Measurements from ENCODE around the gene HDGFL3. TPM values are rescaled to one million over a fixed set of nuclear protein-coding genes. Genes with fewer than 3 reads are reported as not detected.

HDGFL3 gene
- total RNA-seq, result 43.1 and 61.1 TPM in 2 replicates

GRCh38 chr15:83207660-83208366 is at the start of gene HDGFL3:
HDGFL3 (minus strand) TSS chr15:83207823; CDS start chr15:83207414, 409 bp downstream.
- peak within 1 kb of the TSS; percentile 68 for H3K4me3 ChIP-seq (ENCODE audit: low read depth, low read length)
- DNase-seq (ENCODE audit: low read depth), result no peak
- TF ChIP-seq, protein P1, sequence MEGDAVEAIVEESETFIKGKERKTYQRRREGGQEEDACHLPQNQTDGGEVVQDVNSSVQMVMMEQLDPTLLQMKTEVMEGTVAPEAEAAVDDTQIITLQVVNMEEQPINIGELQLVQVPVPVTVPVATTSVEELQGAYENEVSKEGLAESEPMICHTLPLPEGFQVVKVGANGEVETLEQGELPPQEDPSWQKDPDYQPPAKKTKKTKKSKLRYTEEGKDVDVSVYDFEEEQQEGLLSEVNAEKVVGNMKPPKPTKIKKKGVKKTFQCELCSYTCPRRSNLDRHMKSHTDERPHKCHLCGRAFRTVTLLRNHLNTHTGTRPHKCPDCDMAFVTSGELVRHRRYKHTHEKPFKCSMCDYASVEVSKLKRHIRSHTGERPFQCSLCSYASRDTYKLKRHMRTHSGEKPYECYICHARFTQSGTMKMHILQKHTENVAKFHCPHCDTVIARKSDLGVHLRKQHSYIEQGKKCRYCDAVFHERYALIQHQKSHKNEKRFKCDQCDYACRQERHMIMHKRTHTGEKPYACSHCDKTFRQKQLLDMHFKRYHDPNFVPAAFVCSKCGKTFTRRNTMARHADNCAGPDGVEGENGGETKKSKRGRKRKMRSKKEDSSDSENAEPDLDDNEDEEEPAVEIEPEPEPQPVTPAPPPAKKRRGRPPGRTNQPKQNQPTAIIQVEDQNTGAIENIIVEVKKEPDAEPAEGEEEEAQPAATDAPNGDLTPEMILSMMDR (conservative IDR thresholded peaks at IDR 0.05; ENCODE audit: low read depth, low read length), result no peak

DNA sequence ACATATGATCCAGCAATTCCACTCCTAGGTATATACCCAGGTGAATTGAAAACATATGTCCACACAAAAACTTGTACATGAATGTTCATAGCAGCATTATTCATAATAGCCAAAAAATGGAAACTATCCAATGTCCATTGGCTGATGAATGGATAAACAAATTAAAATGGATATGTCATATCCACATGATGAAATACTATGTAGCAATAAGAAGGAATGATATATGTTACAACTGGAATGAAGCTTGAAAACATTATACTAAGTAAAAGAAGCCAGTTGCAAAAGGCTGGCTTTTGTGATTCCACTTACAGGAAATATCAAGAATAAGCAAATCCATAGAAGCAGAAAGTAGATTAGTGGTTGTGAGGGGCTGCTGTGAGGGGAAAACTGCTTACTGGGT is 43.2 kb upstream of the HDGFL3 start:
- no peak overlapping the region for H3K4me3 ChIP-seq (ENCODE audit: low read depth, low read length)
- TF ChIP-seq, protein P1 (conservative IDR thresholded peaks at IDR 0.05; ENCODE audit: low read depth, low read length), result no peak
- no peak for DNase-seq (ENCODE audit: low read depth)

DNA sequence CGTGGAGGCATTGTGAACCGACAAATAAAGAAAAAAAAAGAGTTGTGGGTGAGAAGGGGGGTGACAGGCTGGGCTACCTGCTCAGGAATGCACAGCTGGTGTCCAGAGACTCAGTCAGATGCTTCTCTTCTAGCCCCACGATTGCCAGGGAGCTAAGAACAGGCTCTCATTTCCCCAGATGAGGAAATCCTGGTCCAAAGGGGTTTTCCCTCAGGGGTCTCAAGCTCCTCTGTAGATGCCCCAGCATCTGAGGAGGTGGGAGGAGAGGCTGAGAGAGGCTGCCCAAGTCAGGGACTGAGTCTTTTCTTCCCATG is 41.4 kb upstream of the HDGFL3 start:
- TF ChIP-seq, protein P1 (conservative IDR thresholded peaks at IDR 0.05; ENCODE audit: low read depth, low read length), result no peak
- no peak for DNase-seq (ENCODE audit: low read depth)
- H3K4me3 ChIP-seq (ENCODE audit: low read depth, low read length), result no peak overlapping the region

GRCh38 chr15:83248151-83249029 is 40.8 kb upstream of the HDGFL3 start:
- H3K4me3 ChIP-seq (ENCODE audit: low read depth, low read length), result no peak overlapping the region
- peak; percentile 19 for DNase-seq (ENCODE audit: low read depth)
- TF ChIP-seq, protein P1 (conservative IDR thresholded peaks at IDR 0.05; ENCODE audit: low read depth, low read length), result peak; percentile 85

DNA sequence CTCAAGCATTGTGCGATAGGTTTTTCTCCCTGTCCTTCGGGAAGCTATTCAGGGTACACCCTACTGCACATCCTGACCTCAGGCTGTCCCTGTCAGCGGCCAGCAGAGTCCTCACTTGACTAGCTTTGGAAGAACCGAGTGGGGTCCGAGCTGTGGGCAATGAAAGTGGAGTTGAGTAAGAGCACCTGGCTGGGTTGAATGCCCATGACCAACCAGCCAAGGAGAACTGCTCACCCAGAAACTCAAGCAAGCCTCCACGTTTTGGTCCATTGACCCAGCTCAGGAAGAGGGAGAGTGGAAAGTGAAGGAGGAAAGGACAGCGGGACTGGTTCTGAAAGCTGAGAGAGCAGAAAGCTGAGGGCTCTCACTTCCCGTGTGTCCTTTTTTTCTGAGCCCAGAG is 36.0 kb upstream of the HDGFL3 start:
- H3K4me3 ChIP-seq (ENCODE audit: low read depth, low read length), result no peak overlapping the region
- TF ChIP-seq, protein P1 (conservative IDR thresholded peaks at IDR 0.05; ENCODE audit: low read depth, low read length), result no peak
- peak; percentile 69 for DNase-seq (ENCODE audit: low read depth)

DNA sequence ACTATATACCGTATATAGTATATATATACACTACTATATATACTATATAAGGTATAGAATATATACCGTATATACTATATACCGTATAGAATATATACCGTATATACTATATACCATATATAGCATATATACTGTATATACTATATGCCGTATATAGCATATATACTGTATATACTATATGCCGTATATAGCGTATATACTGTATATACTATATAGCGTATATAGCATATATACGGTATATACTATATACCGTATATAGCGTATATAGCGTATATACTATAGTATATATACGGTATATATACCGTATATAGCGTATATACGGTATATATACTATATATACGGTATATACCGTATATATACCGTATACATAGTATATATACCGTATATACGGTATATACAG is 22.6 kb upstream of the HDGFL3 start:
- TF ChIP-seq, protein P1 (conservative IDR thresholded peaks at IDR 0.05; ENCODE audit: low read depth, low read length), result no peak
- no peak for DNase-seq (ENCODE audit: low read depth)

More for the DNA sequence above, 22.6 kb upstream of the HDGFL3 start:
- no peak overlapping the region for H3K4me3 ChIP-seq (ENCODE audit: low read depth, low read length)
